IMR-90 (cell line): ENCODE measurements around the gene PAK6.

Experiments used
- FOS ChIP-seq: fragments of 150-350 bp; IDR thresholded peaks from 2 replicates; pipeline ENCODE4 v1.6.1; 2016; ENCODE audit warnings: low read depth, low read length
- MXI1 ChIP-seq: IDR thresholded peaks from 2 replicates; pipeline ENCODE4 v1.6.1; 2012; ENCODE audit warnings: low read depth, mild to moderate bottlenecking, low read length, moderate library complexity, borderline replicate concordance
- POLR2A ChIP-seq: IDR thresholded peaks from 2 replicates; pipeline ENCODE4 v1.6.1; 2012; ENCODE audit warnings: mild to moderate bottlenecking, low read depth, low read length
- TF ChIP-seq, protein P1 (sequence below): conservative IDR thresholded peaks from 2 replicates; pipeline ENCODE4 v1.5.1; 2012; ENCODE audit warnings: mild to moderate bottlenecking, low read depth, low read length, improper control_type of control experiment
- TF ChIP-seq, protein P2 (sequence below): fragments of 150-350 bp; IDR thresholded peaks from 2 replicates; pipeline ENCODE4 v1.6.1; 2017; ENCODE audit warnings: mild to moderate bottlenecking, antibody characterized with exemption, low read length, low read depth

DNA sequence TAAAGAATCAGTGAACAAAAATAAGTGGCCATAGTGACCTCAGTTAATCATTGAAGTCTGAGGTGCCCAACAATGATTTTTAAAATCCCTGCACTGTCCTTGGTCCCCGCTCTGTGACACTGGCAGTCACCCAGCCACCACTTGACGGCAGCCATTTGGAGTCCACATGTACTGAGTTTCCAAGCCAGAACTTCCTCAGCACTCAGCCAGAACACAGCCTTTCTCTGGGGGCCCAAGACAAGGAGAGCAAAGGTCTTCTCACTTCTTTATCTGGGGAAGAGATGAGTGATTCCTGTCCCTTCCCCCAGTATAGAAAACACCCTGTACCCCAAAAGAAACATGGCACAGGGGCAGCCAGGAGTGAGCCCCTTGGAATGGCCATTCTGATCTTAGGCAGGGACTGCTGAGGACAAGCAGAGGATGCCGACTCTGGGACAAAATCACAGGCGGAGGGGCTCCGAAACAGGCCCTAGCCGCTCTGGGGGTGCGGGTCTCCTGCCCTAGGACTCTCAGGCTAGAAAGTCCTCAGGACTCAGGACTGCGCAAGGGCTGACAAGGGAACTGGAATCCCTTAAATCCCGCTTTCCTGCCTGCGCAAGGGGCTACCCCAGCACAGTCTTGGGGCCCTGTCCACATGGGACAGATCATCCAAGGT is 12.8 kb downstream of the PAK6 start:
- TF ChIP-seq, protein P1, sequence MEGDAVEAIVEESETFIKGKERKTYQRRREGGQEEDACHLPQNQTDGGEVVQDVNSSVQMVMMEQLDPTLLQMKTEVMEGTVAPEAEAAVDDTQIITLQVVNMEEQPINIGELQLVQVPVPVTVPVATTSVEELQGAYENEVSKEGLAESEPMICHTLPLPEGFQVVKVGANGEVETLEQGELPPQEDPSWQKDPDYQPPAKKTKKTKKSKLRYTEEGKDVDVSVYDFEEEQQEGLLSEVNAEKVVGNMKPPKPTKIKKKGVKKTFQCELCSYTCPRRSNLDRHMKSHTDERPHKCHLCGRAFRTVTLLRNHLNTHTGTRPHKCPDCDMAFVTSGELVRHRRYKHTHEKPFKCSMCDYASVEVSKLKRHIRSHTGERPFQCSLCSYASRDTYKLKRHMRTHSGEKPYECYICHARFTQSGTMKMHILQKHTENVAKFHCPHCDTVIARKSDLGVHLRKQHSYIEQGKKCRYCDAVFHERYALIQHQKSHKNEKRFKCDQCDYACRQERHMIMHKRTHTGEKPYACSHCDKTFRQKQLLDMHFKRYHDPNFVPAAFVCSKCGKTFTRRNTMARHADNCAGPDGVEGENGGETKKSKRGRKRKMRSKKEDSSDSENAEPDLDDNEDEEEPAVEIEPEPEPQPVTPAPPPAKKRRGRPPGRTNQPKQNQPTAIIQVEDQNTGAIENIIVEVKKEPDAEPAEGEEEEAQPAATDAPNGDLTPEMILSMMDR, result no peak
- TF ChIP-seq POLR2A, result no peak
- TF ChIP-seq, protein P2, sequence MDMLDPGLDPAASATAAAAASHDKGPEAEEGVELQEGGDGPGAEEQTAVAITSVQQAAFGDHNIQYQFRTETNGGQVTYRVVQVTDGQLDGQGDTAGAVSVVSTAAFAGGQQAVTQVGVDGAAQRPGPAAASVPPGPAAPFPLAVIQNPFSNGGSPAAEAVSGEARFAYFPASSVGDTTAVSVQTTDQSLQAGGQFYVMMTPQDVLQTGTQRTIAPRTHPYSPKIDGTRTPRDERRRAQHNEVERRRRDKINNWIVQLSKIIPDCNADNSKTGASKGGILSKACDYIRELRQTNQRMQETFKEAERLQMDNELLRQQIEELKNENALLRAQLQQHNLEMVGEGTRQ, result no peak
- no peak for TF ChIP-seq MXI1
- TF ChIP-seq FOS, result no peak
